Thoracic aorta (tissue), 2 donors: ENCODE data around the gene PIGU. TPM values are rescaled to one million over a fixed set of nuclear protein-coding genes. Genes with fewer than 3 reads are reported as not detected.
"Not testable (repeated sequence)": the region's sequence is repeated elsewhere in the genome, so short reads cannot be mapped to it uniquely, and the experiment has no call there.

ENCODE experiments used
- ATAC-seq: fragments of 150-250 bp; one replicate; pipeline ENCODE4 v1.8.0; 2017; ENCODE audit warnings: low read depth; ENCODE audit not compliant: insufficient number of reproducible peaks, low FRiP score
- DNase-seq: peaks from one replicate; pipeline ENCODE4 v3.0.0-alpha.2; 2020; ENCODE audit warnings: low spot score
- H3K27ac ChIP-seq, 2 donors: fragments of 200-600 bp; sonication (generic); 1 replicate in 1 of 2; 2 replicates in 1 of 2; pipeline ENCODE4 v1.5.1; 2016; ENCODE audit warnings: mild to moderate bottlenecking in 2 of 2, moderate library complexity in 2 of 2
- H3K27me3 ChIP-seq: fragments of 200-600 bp; sonication (generic); replicated peaks from 2 replicates; pipeline ENCODE4 v1.6.0; 2016; ENCODE audit warnings: mild to moderate bottlenecking; ENCODE audit not compliant: insufficient read depth
- H3K36me3 ChIP-seq: fragments of 200-600 bp; sonication (generic); one replicate; pipeline ENCODE4 v1.5.1; 2016
- H3K4me1 ChIP-seq, 2 donors: fragments of 200-600 bp; sonication (generic); 1 replicate in 1 of 2; 2 replicates in 1 of 2; pipeline versions ENCODE4 v1.5.1 to v1.6.0; 2016; ENCODE audit warnings: low read depth in 2 of 2, mild to moderate bottlenecking in 1 of 2; ENCODE audit not compliant: control insufficient read depth in 1 of 2
- H3K4me3 ChIP-seq: fragments of 200-600 bp; sonication (generic); 2 replicates; pipeline ENCODE4 v1.5.1; 2016; ENCODE audit warnings: mild to moderate bottlenecking
- H3K9me3 ChIP-seq: fragments of 200-600 bp; sonication (generic); 2 replicates; pipeline ENCODE4 v1.5.1; 2016
- total RNA-seq, 2 donors: library from RNA; depleted of rRNA; stranded (reverse); fragments of >200 nt; gene quantifications; one replicate each; pipeline versions ENCODE4 v1.1.0 to v1.2.3, GENCODE V29; 2016
- TF ChIP-seq, protein P1 (sequence below): fragments of 200-600 bp; sonication (generic); IDR thresholded peaks from one replicate; pipeline ENCODE4 v1.5.1; 2019; ENCODE audit warnings: antibody characterized with exemption

The PIGU gene, protein sequence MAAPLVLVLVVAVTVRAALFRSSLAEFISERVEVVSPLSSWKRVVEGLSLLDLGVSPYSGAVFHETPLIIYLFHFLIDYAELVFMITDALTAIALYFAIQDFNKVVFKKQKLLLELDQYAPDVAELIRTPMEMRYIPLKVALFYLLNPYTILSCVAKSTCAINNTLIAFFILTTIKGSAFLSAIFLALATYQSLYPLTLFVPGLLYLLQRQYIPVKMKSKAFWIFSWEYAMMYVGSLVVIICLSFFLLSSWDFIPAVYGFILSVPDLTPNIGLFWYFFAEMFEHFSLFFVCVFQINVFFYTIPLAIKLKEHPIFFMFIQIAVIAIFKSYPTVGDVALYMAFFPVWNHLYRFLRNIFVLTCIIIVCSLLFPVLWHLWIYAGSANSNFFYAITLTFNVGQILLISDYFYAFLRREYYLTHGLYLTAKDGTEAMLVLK
- 10 to 100 TPM; 10.2 to 10.4 TPM for total RNA-seq

DNA sequence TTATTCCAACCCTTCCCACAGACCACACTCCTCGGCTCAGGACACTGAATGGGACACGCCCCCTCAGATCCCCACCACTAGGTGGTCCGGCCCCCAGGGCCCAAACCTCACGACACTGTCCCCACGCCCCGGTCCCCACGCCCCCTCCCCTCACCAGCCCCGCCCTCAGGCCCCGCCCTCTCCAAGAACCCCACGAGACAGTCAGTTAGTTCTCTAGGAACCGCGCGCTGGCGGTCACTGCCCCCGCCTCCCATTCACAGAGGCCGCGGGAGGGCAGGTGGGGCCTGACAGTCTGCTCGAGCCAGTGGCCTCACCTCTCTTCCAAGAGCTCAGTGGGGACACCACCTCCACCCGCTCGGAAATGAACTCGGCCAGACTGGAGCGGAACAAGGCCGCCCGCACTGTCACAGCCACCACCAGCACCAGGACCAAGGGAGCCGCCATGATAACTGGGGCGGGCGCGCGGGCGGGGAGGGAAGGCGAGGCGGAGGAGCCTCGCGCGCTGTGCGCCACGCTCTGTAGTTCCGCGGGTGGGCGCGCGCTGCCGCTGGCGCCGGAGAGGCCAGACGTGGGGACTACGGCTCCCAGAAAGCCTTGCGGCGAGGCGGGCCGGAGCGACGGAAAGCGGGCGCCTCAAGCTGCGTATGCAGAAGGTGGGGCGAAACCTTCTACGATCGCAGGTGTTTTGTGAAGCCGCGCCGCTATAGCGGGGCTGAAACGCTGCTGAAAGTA is at the start of gene PIGU:
PIGU (minus strand) TSS at position 451 of the 732 bp plus-strand sequence; CDS start at position 444, 7 bp downstream.
- DNase-seq (peak; percentile 74), ATAC-seq (peak; percentile 99)
- Histone ChIP-seq H3K4me3 (peak within 1 kb of the TSS; percentile 97), H3K27me3 (no peaks in the 10 kb centered on the region), H3K4me1 (peaks cover 5 to 11% of the 10 kb centered on the region in 2 donors), H3K9me3 (no peaks in the 10 kb centered on the region), H3K27ac (peak within 1 kb of the TSS; percentile 65), H3K36me3 (no peaks in the 10 kb centered on the region)
- TF ChIP-seq, protein P1, sequence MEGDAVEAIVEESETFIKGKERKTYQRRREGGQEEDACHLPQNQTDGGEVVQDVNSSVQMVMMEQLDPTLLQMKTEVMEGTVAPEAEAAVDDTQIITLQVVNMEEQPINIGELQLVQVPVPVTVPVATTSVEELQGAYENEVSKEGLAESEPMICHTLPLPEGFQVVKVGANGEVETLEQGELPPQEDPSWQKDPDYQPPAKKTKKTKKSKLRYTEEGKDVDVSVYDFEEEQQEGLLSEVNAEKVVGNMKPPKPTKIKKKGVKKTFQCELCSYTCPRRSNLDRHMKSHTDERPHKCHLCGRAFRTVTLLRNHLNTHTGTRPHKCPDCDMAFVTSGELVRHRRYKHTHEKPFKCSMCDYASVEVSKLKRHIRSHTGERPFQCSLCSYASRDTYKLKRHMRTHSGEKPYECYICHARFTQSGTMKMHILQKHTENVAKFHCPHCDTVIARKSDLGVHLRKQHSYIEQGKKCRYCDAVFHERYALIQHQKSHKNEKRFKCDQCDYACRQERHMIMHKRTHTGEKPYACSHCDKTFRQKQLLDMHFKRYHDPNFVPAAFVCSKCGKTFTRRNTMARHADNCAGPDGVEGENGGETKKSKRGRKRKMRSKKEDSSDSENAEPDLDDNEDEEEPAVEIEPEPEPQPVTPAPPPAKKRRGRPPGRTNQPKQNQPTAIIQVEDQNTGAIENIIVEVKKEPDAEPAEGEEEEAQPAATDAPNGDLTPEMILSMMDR, result peak; percentile 43

DNA sequence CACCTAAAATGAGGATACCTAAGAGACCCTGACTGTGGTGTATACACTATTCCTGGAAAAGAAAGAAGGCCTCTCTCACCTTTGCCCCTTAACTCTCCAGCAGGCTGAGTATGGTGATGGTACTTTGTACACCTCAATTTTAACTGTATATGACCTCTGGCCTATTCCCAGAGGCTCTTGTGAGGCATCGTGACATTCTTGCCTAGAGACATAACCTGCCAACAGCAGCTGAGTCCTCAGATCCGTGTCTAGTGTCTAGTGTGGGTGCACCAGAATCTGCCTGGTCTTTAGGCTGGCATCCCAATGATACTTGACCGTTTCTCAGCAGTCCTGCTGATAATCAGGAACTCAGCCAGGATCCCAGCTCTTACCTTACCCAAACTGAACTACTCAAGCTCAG is 47.3 kb upstream of the PIGU start:
- H3K36me3 ChIP-seq, result peaks cover 37% of the 10 kb centered on the region
- ATAC-seq, result no peak
- H3K9me3 ChIP-seq, result no peaks in the 10 kb centered on the region
- no peak for DNase-seq
- no peak overlapping the region for H3K27ac ChIP-seq
- H3K27me3 ChIP-seq, result no peaks in the 10 kb centered on the region
- H3K4me3 ChIP-seq, result no peak overlapping the region
- no peaks in the 10 kb centered on the region for H3K4me1 ChIP-seq
- TF ChIP-seq, protein P1, result no peak

DNA sequence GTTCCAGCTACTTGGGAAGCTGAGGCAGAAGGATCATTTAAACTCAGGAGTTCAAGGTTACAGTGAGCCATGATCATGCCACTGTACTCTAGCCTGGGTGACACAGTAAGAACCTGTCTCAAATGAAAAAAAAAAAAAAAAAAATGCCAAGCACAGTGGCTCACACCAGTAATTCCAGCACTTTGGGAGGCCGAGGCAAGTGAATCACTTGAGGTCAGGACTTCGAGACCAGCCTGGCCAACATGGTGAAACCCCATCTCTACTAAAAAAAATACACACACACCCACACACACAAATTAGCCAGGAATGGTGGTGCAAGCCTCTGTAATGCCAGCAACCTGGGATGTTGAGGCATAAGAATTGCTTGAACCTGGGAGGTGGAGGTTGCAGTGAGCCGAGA is 45.7 kb upstream of the PIGU start:
- H3K9me3 ChIP-seq, H3K27me3 ChIP-seq, H3K27ac ChIP-seq, H3K4me1 ChIP-seq, ATAC-seq, H3K4me3 ChIP-seq, DNase-seq: not testable (repeated sequence)
- peaks cover 31% of the 10 kb centered on the region for H3K36me3 ChIP-seq

DNA sequence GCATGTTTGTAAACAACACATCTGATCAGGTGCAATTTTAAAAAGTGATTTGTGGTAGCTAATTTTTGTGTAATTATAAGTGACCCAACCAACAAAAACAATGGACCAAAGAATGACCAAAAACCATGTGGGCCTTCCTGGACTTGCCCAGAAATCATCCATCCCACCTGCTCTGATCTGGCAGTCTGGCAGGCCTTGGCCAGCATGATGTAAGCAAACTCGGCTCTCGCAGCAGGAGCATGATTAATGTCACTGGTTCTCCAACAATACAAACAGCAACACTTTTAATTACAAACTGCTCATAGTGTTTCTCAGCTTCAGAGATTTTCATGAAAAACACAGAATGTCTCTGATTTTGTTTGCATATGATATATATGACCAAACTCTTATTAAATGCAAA is 43.4 kb upstream of the PIGU start:
- no peaks in the 10 kb centered on the region for H3K9me3 ChIP-seq
- H3K4me1 ChIP-seq, result no peaks in the 10 kb centered on the region
- no peaks in the 10 kb centered on the region for H3K27me3 ChIP-seq
- TF ChIP-seq, protein P1, result no peak
- no peak for DNase-seq
- no peak overlapping the region for H3K4me3 ChIP-seq
- H3K36me3 ChIP-seq, result peaks cover 20% of the 10 kb centered on the region
- no peak for ATAC-seq
- H3K27ac ChIP-seq, result no peak overlapping the region

DNA sequence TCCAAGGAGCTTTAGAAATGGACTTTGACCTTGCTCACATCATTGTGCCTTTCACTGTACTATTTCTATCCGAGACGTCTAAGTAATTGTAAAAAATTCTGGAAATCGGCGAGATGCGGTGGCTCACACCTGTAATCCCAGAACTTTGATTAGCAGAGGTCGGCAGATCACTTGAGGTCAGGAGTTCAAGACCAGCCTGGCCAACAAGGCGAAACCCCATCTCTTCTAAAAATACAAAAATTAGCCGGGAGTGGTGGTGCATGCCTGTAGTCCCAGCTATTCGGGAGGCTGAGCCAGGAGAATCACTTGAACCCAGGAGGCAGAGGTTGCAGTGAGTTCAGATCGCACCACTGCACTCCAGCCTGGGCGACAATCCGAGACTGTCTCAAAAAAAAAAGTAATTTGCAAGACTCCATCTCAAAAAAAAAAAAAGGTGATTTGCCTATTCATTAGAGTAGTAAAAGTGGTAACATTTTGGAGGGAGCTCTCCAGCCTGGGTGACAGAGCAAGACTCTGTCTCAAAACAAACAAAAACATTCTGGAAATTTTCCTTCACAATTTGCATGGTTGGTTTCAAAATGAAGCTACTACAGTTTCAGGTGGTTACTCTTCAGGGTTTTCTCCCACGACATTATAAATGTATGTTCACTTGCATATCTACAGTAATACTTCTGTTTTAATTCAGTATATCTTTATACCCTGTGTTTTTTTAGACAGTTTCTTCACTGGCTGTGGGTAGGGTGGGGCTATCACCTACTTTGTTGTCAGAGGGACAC is 42.5 kb upstream of the PIGU start:
- not testable (repeated sequence) for H3K4me1 ChIP-seq, H3K4me3 ChIP-seq, DNase-seq, H3K27me3 ChIP-seq, H3K27ac ChIP-seq, ATAC-seq, H3K9me3 ChIP-seq
- peaks cover 16% of the 10 kb centered on the region for H3K36me3 ChIP-seq
